SH-SY5Y (cell line): Measurements from ENCODE around the gene STUB1.

Experiments
- GATA2 ChIP-seq: IDR thresholded peaks from 2 replicates; pipeline ENCODE4 v1.6.1; 2011; ENCODE audit warnings: mild to moderate bottlenecking, low read depth, low read length
- GATA3 ChIP-seq: IDR thresholded peaks from 2 replicates; pipeline ENCODE4 v1.6.1; 2011; ENCODE audit warnings: low read depth, mild to moderate bottlenecking, low read length, moderate library complexity

DNA sequence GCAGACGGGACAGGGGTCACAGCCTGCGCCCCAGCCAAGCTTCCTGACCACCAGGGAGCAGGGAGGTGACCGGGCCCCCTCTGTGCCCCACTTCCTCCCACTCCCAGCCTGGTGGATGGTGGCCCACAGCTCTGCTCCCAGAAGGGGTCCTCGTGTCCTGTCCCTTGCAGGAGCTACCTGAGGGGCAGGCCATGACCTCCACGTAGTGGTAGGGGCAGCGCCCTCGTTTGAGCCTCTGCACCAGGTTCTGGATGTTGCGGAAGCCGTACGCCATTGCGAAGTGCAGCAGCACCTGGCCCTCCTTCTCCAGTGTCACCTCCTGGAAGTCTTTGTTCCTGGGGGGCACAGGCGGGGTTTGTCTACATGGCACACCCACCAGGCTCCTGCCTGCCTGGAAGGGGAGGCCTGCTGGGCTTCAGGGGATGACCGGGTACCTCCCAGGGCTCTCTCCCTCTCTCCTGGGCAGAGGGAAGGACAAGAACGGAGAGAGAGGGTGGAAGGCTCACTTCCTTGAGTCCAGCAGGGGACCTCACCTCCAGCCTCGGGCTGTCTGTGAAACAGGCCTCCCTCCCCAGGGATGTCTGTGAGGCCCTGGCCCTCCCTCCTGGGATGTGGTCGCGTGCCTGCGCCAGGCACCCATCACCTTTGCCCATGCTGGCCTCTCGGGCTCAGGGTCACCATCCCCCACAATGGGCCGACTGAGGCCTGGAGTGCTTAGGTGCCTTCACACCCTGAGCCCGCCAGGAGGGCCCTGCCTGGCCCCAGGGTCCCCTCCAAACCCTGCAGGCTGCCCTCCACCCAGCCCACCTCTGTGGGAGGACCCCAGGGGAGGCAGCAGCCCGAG lies 50.7 kb downstream of the STUB1 start:
- no peak for TF ChIP-seq GATA3
- TF ChIP-seq GATA2 = no peak
